GM18526 (cell line): ENCODE results near the gene CR1L.

Experiments
- POLR2A ChIP-seq: IDR thresholded peaks from 3 replicates; pipeline ENCODE4 v1.6.1; 2011; ENCODE audit not compliant: insufficient read length; ENCODE audit errors: extremely low read depth

Gene CR1L

GRCh38 chr1:207644852-207645634, at the start of gene CR1L:
Gene CR1L, plus strand, starts transcription at chr1:207645133. Its CDS starts 101 bp downstream, at chr1:207645234.
- no peak for TF ChIP-seq POLR2A

GRCh38 chr1:207603777-207604176, 41.2 kb upstream of the CR1L start:
- no peak for TF ChIP-seq POLR2A

- no peak for TF ChIP-seq POLR2A
These were observed 39.2 kb upstream of the CR1L start for GRCh38 chr1:207605444-207606361.

GRCh38 chr1:207606362-207606755, 38.6 kb upstream of the CR1L start:
- no peak for TF ChIP-seq POLR2A

- TF ChIP-seq POLR2A, result no peak
These were observed 32.2 kb upstream of the CR1L start for GRCh38 chr1:207612762-207613161.

- no peak for TF ChIP-seq POLR2A
These were observed 24.9 kb upstream of the CR1L start for GRCh38 chr1:207619871-207620542.

- no peak for TF ChIP-seq POLR2A
These were observed 24.4 kb upstream of the CR1L start for GRCh38 chr1:207620543-207620893.

GRCh38 chr1:207626972-207627337, 18.0 kb upstream of the CR1L start:
- TF ChIP-seq POLR2A, result no peak

GRCh38 chr1:207627496-207627895, 17.4 kb upstream of the CR1L start:
- TF ChIP-seq POLR2A, result no peak

GRCh38 chr1:207628776-207629175, 16.2 kb upstream of the CR1L start:
- TF ChIP-seq POLR2A, result no peak

GRCh38 chr1:207631137-207631536, 13.8 kb upstream of the CR1L start:
- TF ChIP-seq POLR2A, result no peak

- TF ChIP-seq POLR2A, result no peak
These were observed 11.7 kb upstream of the CR1L start for GRCh38 chr1:207633226-207633625.

GRCh38 chr1:207644166-207644851, 624 bp upstream of the CR1L start:
- TF ChIP-seq POLR2A, result no peak

GRCh38 chr1:207645635-207646081, 725 bp downstream of the CR1L start:
- no peak for TF ChIP-seq POLR2A

- TF ChIP-seq POLR2A, result no peak
These were observed 1.2 kb downstream of the CR1L start for GRCh38 chr1:207646171-207646570.

- no peak for TF ChIP-seq POLR2A
These were observed 2.1 kb downstream of the CR1L start for GRCh38 chr1:207646944-207647579.
